HepG2 (cell line): ENCODE measurements around the gene PITX3. TPM values are rescaled to one million over a fixed set of nuclear protein-coding genes. Genes with fewer than 3 reads are reported as not detected.

Experiments
- CC2D1A ChIP-seq: sonication (generic); formaldehyde crosslinking; IDR thresholded peaks from 2 replicates; pipeline ENCODE4 v1.8.1; 2023; ENCODE audit warnings: mild to moderate bottlenecking, missing genetic modification reagents
- FOSL2 ChIP-seq: sonication (generic); formaldehyde crosslinking; IDR thresholded peaks from 2 replicates; pipeline ENCODE4 v1.4.0; 2020; ENCODE audit warnings: missing genetic modification reagents
- GLI4 ChIP-seq: sonication (generic); formaldehyde crosslinking; IDR thresholded peaks from 2 replicates; pipeline ENCODE4 v1.5.1; 2020; ENCODE audit warnings: missing genetic modification reagents, mild to moderate bottlenecking, moderate library complexity, borderline replicate concordance
- KLF11 ChIP-seq: IDR thresholded peaks from 2 replicates; pipeline ENCODE4 v1.6.1; 2016; ENCODE audit warnings: missing compliant biosample characterization
- MIER3 ChIP-seq: IDR thresholded peaks from 2 replicates; pipeline ENCODE4 v1.6.1; 2016; ENCODE audit warnings: missing compliant biosample characterization, borderline replicate concordance
- NFE2 ChIP-seq: sonication (generic); formaldehyde crosslinking; IDR thresholded peaks from 2 replicates; pipeline ENCODE4 v1.4.0; 2020; ENCODE audit warnings: missing genetic modification reagents
- POGZ ChIP-seq: sonication (generic); formaldehyde crosslinking; IDR thresholded peaks from 2 replicates; pipeline ENCODE4 v1.4.0; 2020; ENCODE audit warnings: mild to moderate bottlenecking, missing genetic modification reagents
- RFX1 ChIP-seq: fragments of 450-650 bp; IDR thresholded peaks from 2 replicates; pipeline ENCODE4 v1.6.1; 2017
- RFX3 ChIP-seq: IDR thresholded peaks from 2 replicates; pipeline ENCODE4 v1.6.1; 2016; ENCODE audit warnings: missing biosample characterization, missing genetic modification reagents
- SOX13 ChIP-seq, 3 experiments: fragments of 450-650 bp in 1 of 3; sonication (generic) in 1 of 3; formaldehyde crosslinking in 1 of 3; IDR thresholded peaks in 2 of 3; conservative IDR thresholded peaks in 1 of 3; 2 replicates each; pipeline versions ENCODE4 v1.5.0 to v1.6.1; 2016 to 2020; ENCODE audit warnings: antibody characterized with exemption in 1 of 3, mild to moderate bottlenecking in 1 of 3, missing compliant biosample characterization in 1 of 3, missing genetic modification reagents in 1 of 3, moderate library complexity in 1 of 3
- U2AF2 ChIP-seq: fragments of 200-400 bp; formaldehyde crosslinking; IDR thresholded peaks from 2 replicates; pipeline ENCODE4 v1.6.1; 2017; ENCODE audit warnings: low read depth, mild to moderate bottlenecking, low read length
- WIZ ChIP-seq: sonication (generic); formaldehyde crosslinking; IDR thresholded peaks from 2 replicates; pipeline ENCODE4 v1.5.1; 2020; ENCODE audit warnings: mild to moderate bottlenecking, missing genetic modification reagents
- ZBTB1 ChIP-seq: sonication (generic); formaldehyde crosslinking; IDR thresholded peaks from 2 replicates; pipeline ENCODE4 v1.4.0; 2020; ENCODE audit warnings: missing genetic modification reagents, borderline replicate concordance
- ZBTB38 ChIP-seq: sonication (generic); formaldehyde crosslinking; IDR thresholded peaks from 2 replicates; pipeline ENCODE4 v1.5.1; 2020; ENCODE audit warnings: mild to moderate bottlenecking, missing genetic modification reagents
- ZBTB7B ChIP-seq: sonication (generic); formaldehyde crosslinking; IDR thresholded peaks from 2 replicates; pipeline ENCODE4 v1.4.0; 2020; ENCODE audit warnings: missing genetic modification reagents
- ZFP36L2 ChIP-seq: sonication (generic); formaldehyde crosslinking; IDR thresholded peaks from 2 replicates; pipeline ENCODE4 v1.4.0; 2020; ENCODE audit warnings: missing genetic modification reagents
- ZMYM2 ChIP-seq: sonication (generic); formaldehyde crosslinking; IDR thresholded peaks from 2 replicates; pipeline ENCODE4 v1.8.0; 2022; ENCODE audit warnings: mild to moderate bottlenecking, missing genetic modification reagents
- ZNF138 ChIP-seq: sonication (generic); formaldehyde crosslinking; IDR thresholded peaks from 2 replicates; pipeline ENCODE4 v1.5.0; 2020; ENCODE audit warnings: mild to moderate bottlenecking, low read depth, missing genetic modification reagents
- ZNF180 ChIP-seq: sonication (generic); formaldehyde crosslinking; IDR thresholded peaks from 2 replicates; pipeline ENCODE4 v1.4.0; 2020; ENCODE audit warnings: low read depth, missing genetic modification reagents, borderline replicate concordance
- ZNF337 ChIP-seq: sonication (generic); formaldehyde crosslinking; IDR thresholded peaks from 2 replicates; pipeline ENCODE4 v1.5.1; 2020; ENCODE audit warnings: missing genetic modification reagents, low read depth, mild to moderate bottlenecking, borderline replicate concordance
- ZNF343 ChIP-seq: sonication (generic); formaldehyde crosslinking; IDR thresholded peaks from 2 replicates; pipeline ENCODE4 v1.4.0; 2020; ENCODE audit warnings: mild to moderate bottlenecking, missing genetic modification reagents
- ZNF777 ChIP-seq: sonication (generic); formaldehyde crosslinking; IDR thresholded peaks from 2 replicates; pipeline ENCODE4 v1.4.0; 2020; ENCODE audit warnings: missing genetic modification reagents
- polyA plus RNA-seq, 8 experiments: library from polyadenylated mRNA; depleted of rRNA in 3 of 8; stranded (reverse) in 7 of 8; unstranded in 1 of 8; fragments of >200 nt; fragmentation: Illumina TruSeq in 4 of 8; extraction: Trizol in 4 of 8; gene quantifications; 2 replicates each; pipeline versions ENCODE4 v1.2.1 to v1.2.3, GENCODE V29; 2011 to 2016; ENCODE audit warnings: low read depth in 4 of 8, missing spikeins in 1 of 8, mixed read lengths in 1 of 8; ENCODE audit not compliant: insufficient read depth in 1 of 8
- total RNA-seq, 5 experiments: library from RNA; depleted of rRNA; stranded (reverse); fragments of >200 nt; fragmentation: Illumina TruSeq; extraction: Trizol; gene quantifications; 2 replicates each; pipeline ENCODE4 v1.2.3, GENCODE V29; 2016; ENCODE audit warnings: low read depth in 1 of 5
- TF ChIP-seq, protein P1 (sequence below): sonication (generic); formaldehyde crosslinking; IDR thresholded peaks from 2 replicates; pipeline ENCODE4 v1.4.0; 2020; ENCODE audit warnings: missing genetic modification reagents, borderline replicate concordance
- TF ChIP-seq, protein P2 (sequence below): sonication (generic); formaldehyde crosslinking; IDR thresholded peaks from 2 replicates; pipeline ENCODE4 v1.8.1; 2023; ENCODE audit warnings: missing genetic modification reagents, mild to moderate bottlenecking, borderline replicate concordance
- TF ChIP-seq, protein P3 (sequence below): sonication (generic); formaldehyde crosslinking; IDR thresholded peaks from 2 replicates; pipeline ENCODE4 v1.4.0; 2020; ENCODE audit warnings: mild to moderate bottlenecking, missing genetic modification reagents

The PITX3 gene
- total and polyA plus RNA-seq, 2 of the 13 experiments (the other 11 are each of a cell fraction or from before 2014, with no cell fraction given), result not detected

DNA sequence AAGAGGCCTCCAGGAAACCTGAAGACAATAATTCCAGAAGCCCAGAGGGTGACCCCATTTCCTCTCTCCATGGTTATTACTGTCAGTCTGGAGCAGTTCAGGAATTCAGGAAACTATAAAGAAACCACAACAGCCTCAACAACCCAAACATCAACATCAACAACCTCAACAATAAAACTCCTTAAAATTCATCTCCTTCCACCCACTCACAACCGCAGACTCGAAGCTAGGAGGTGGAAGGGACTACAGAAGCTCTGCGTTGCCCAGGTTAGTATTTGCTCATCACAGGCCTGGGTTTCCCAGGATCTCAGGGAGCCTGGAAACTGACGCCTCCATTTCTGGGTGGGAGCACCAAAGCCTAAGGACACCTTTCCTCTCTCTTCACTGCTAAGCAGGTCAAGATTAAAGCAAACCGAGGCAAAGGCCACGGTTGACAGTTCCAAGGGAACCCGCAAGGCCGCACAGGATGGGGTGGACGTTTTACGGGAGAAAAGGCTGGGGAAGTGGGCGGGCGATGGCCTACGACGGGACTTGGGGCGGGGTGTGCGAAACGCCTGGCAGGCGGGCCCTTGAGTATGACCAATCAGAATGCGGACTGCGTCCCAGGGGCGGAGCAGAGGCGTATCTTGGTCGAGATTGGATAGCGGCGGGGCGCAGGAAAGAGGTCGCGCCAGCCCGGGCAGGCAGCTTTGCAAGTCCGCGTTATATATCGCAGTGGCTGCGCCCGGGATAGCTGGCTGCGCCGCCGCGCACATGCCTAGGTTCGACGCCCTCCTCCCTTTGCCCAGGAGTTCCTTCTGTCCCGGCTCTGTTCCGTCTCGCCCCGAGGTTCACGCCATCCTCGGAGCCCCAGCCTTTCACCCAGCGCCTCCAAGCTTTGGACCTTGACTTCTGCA lies 15.4 kb downstream of the PITX3 start, which contains the start of gene ELOVL3 (continued):
- TF ChIP-seq ZBTB1 (CRISPR knock-in tag) (no peak), U2AF2 (no peak), ZNF777 (CRISPR knock-in tag) (peak; percentile 87), ZMYM2 (CRISPR knock-in tag) (peak; percentile 85), SOX13 (IDR thresholded peaks at IDR 0.05) (no peak), SOX13 (CRISPR knock-in tag; conservative IDR thresholded peaks at IDR 0.05 in 1 of 2, IDR thresholded peaks at IDR 0.05 in 1 of 2) (peak in 1 of 2 experiments; percentile 27; a peak in 1 of 4 replicates), NFE2 (CRISPR knock-in tag) (no peak), ZFP36L2 (CRISPR knock-in tag) (no peak), ZNF337 (CRISPR knock-in tag) (peak; percentile 83; the same call in 1 of the 2 replicates), KLF11 (CRISPR knock-in tag) (peak; percentile 62; the same call in 1 of the 2 replicates), POGZ (CRISPR knock-in tag) (no peak), ZBTB38 (CRISPR knock-in tag) (0 out of 2 replicates have a peak, but pooled peaks have one; percentile 76), RFX1 (no peak), FOSL2 (CRISPR knock-in tag) (no peak), CC2D1A (0 out of 2 replicates have a peak, but pooled peaks have one; percentile 54), ZNF343 (CRISPR knock-in tag) (peak; percentile 91; the same call in 1 of the 2 replicates), ZNF180 (CRISPR knock-in tag) (no peak), WIZ (CRISPR knock-in tag) (no peak), GLI4 (CRISPR knock-in tag) (peak; percentile 59; the same call in 1 of the 2 replicates), ZBTB7B (CRISPR knock-in tag) (peak; percentile 63; the same call in 1 of the 2 replicates), MIER3 (no peak), RFX3 (CRISPR knock-in tag) (no peak), ZNF138 (CRISPR knock-in tag) (peak; percentile 40; the same call in 1 of the 2 replicates)
- TF ChIP-seq, protein P1, sequence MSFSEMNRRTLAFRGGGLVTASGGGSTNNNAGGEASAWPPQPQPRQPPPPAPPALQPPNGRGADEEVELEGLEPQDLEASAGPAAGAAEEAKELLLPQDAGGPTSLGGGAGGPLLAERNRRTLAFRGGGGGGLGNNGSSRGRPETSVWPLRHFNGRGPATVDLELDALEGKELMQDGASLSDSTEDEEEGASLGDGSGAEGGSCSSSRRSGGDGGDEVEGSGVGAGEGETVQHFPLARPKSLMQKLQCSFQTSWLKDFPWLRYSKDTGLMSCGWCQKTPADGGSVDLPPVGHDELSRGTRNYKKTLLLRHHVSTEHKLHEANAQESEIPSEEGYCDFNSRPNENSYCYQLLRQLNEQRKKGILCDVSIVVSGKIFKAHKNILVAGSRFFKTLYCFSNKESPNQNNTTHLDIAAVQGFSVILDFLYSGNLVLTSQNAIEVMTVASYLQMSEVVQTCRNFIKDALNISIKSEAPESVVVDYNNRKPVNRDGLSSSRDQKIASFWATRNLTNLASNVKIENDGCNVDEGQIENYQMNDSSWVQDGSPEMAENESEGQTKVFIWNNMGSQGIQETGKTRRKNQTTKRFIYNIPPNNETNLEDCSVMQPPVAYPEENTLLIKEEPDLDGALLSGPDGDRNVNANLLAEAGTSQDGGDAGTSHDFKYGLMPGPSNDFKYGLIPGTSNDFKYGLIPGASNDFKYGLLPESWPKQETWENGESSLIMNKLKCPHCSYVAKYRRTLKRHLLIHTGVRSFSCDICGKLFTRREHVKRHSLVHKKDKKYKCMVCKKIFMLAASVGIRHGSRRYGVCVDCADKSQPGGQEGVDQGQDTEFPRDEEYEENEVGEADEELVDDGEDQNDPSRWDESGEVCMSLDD (CRISPR knock-in tag), result no peak
- TF ChIP-seq, protein P2, sequence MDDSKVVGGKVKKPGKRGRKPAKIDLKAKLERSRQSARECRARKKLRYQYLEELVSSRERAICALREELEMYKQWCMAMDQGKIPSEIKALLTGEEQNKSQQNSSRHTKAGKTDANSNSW (CRISPR knock-in tag), result peak; percentile 80; the same call in 1 of the 2 replicates
- TF ChIP-seq, protein P3, sequence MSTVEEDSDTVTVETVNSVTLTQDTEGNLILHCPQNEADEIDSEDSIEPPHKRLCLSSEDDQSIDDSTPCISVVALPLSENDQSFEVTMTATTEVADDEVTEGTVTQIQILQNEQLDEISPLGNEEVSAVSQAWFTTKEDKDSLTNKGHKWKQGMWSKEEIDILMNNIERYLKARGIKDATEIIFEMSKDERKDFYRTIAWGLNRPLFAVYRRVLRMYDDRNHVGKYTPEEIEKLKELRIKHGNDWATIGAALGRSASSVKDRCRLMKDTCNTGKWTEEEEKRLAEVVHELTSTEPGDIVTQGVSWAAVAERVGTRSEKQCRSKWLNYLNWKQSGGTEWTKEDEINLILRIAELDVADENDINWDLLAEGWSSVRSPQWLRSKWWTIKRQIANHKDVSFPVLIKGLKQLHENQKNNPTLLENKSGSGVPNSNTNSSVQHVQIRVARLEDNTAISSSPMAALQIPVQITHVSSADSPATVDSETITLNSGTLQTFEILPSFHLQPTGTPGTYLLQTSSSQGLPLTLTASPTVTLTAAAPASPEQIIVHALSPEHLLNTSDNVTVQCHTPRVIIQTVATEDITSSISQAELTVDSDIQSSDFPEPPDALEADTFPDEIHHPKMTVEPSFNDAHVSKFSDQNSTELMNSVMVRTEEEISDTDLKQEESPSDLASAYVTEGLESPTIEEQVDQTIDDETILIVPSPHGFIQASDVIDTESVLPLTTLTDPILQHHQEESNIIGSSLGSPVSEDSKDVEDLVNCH (CRISPR knock-in tag), result peak; percentile 93; the same call in 1 of the 2 replicates
- TF ChIP-seq, all 625 proteins: peak for 319
